SKM-1 (cell line): ENCODE measurements around the gene PMM2.
"Not testable (repeated sequence)": the region's sequence is repeated elsewhere in the genome, so short reads cannot be mapped to it uniquely, and the experiment has no call there.

Experiments
- DNase-seq: peaks from one replicate; lab custom pipeline; 2025; ENCODE audit not compliant: unreplicated experiment; lab: John Stamatoyannopoulos, UW

Gene PMM2

GRCh38 chr16:8866118-8866883 lies 68.7 kb downstream of the PMM2 start:
- no peak for DNase-seq

DNA sequence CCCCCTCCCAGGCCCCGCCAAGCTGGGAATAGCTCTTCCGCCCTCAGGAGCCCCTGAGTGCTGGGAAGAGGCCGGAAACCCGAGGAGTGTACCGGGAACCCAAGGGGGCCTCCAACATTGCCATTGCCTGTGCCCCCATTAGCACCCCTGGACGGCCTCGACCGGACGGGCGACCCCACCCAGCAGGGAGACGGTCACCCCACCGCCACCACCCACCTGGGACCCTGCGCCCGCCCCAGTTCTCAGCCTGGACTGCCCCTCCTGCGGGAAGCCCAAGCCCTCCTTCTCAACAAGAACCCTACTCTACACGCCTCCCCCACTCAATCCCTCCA lies 69.2 kb downstream of the PMM2 start:
- DNase-seq: no peak

- DNase-seq: no peak
Measured at GRCh38 chr16:8867216-8867931, 69.7 kb downstream of the PMM2 start.

GRCh38 chr16:8867932-8868415 lies 70.3 kb downstream of the PMM2 start:
- DNase-seq: no peak

DNA sequence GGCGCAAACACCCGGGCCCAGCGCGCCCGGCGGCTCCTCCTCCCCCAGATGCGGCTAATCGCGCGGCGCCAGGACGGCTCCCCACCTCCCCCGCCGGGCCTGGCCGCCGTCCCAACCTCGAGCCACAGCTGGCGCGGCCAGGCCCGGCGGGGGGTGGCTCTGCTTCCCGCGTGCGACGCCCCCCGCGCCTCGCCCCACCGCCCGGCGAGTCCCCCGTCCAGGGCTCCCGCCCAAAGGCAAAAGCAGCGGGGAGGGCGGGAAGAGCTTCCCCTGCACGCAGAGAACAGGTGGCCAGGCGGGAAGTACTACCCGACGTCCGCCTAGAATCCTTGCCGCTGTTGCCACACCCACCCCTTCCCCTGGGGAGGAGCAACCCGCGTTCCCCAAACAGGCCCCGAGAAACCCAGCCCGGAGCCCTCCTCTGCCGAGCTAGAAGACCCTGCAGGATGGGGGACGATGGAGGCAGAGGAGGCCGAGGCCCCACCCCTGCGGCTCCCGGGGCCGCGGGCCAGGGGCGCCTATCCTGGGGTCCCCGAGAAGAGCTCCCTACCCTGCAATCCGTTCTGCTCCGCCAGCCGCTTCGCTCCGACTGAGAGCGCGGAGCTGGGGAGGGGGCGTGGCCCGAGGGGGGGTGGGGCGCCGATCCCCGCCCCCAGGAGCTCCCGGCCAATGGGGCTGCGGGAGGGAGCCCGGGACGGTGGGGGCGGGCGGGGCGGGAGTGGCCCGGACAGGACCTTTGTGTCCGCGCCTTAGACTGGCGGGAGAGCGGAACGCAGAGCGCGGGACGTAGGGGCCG lies 71.0 kb downstream of the PMM2 start, which contains the start of gene CARHSP1:
Gene CARHSP1, minus strand, starts transcription at position 591 of the 796 bp plus-strand sequence. CDS start 9,678 bp downstream, outside the sequence.
- DNase-seq: peak; percentile 87

DNA sequence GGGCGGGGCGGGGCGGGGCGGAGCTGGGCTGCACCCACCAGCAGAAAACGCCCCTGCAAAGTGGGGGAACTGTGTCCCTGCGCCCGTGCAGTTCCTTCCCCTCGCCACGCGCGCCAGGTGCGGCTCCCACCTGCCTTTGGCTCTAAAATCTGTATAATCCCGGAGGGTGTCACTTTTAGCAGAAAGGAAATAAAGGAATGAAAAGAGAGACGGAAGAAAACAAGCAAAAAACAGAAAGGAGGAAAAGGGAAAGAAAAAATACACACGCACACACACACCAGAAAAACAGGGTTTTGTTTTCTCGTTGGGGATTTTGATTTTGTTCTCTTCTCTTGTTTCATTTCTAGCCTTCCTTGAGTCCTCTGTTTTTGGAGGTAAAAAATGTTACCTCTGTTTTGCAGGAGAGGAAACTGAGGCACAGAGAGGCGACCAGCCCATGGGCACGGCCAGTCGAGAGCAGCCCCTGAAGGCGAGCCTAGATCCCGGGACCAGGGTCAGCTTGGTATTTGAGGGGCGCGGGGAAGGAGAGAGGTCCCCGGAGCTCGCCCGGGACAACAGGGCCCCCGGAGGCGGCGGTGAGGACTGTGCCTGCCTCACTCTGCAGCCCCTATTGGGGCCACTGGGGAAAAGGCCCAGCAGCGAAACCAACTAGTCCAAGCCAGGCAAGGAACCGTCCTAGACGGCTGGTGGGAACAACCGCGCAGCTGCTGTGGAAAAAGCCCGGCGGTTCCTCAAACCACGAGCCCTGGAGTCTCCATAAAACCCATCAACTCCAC lies 71.8 kb downstream of the PMM2 start:
- DNase-seq: no peak

DNA sequence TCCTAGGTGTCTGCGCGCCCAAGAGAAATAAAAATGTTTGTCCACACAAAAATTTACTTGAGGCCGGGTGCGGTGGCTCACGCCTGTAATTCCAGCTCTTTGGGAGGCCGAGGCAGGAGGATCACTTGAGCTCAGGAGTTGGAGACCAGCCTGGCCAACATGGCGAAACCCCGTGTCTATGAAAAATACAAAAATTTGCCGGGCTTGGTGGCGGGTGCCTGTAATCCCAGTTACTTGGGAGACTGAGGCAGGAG lies 72.3 kb downstream of the PMM2 start:
- DNase-seq: not testable (repeated sequence)

GRCh38 chr16:8872071-8872470 lies 74.4 kb downstream of the PMM2 start:
- no peak for DNase-seq

DNA sequence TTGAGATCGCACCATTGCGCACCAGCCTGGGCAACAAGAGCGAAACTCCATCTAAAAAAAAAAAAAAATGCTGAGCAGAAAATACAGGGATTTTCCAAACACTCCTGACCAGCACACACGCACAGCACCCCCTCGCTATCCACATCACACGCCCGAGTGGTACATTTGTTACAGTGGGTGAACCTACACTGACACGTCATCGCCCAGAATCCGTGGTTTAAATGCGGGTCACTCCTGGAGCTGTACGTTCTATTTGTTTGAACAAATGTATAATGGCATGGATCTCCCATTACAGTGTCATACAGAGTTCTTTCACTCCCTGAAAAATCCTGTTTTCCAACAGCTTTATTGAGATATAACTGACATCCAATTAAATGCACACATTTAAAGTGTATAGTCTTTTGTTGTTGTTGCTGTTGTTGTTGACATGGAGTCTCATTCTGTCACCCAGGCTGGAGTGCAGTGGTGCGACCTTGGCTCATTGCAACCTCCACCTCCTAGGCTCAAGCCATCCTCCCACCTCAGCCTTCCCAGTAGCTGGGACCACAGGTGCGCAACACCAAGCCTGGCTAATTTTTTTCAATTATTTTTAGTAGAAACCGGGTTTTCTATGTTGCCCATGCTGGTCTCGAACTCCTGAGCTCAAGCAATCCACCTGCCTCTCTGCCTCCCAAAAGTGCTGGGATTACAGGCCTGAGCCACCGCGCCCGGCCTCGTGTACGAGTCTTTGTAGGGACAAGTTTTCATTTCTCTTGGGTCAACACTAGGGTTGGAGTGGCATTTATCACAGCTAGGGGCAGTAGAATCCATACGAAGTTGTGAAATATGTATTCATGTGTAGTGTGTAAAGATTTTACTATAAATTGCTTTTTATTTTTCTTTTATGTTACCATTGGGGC lies 75.6 kb downstream of the PMM2 start:
- DNase-seq: no peak

DNA sequence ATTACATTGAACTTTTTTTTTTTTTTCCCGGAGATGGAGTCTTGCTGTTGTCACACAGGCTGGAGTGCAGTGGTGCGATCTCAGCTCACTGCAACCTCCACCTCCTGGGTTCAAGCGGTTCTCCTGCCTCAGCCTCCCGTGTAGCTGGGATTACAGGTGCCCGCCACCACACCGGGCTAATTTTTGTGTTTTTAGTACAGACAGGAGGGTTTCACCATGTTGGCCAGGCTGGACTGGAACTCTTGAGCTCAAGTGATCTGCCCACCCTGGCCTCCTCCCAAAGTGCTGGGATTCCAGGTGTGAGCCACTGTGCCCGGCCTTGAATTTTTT lies 76.2 kb downstream of the PMM2 start:
- not testable (repeated sequence) for DNase-seq

- DNase-seq: no peak
Measured at GRCh38 chr16:8874388-8874787, 76.7 kb downstream of the PMM2 start.

- not testable (repeated sequence) for DNase-seq
Measured at GRCh38 chr16:8875317-8875716, 77.7 kb downstream of the PMM2 start.

DNA sequence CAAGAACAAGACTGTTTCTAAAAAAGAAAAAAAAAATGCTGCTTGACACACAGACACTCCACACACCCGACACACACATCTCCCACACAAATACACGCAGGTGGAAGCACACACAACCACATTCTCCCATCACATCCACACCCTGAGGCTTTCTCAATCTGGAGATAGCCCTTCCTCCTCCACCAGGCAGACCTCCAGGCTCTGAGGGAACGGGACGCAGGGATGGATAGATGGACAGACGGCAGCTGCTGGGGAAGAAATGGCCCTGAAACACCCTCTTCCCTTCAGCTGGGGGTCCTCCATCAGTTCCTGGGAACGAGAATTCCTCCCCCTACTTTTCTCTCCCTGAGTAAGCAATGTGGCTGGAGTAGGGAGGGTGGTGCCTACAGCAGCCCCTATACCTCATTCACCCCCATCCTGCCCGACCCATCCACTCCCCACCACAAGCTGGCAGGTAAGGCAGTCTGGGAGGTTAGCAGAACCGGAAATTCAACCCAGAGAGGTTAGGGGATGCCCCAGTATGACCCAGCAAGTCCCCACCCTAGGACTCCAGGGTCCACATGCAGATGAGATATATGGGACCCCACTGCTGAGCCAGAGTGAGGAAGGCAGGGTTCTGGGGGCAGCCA lies 80.4 kb downstream of the PMM2 start:
- no peak for DNase-seq

DNA sequence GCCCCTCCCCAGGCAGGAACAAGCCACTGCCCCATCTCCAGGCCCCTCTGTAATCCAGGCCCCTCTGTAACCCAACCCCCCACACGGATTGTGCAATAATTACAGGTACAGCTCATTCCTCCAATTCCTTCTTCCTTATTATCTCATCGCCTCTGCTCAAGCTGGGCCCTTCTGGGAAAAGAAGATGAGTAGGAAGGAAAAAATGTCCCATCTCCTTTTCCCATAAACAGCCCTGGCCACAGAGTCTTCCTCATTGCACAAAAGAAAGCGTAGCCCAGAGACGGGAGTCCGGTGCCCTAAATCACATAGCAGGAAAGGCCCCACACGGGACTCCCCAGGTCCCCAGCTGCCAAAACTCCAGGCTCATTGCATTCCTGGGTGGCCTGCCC lies 80.9 kb downstream of the PMM2 start:
- DNase-seq: no peak

GRCh38 chr16:8880839-8881510 lies 83.3 kb downstream of the PMM2 start:
- no peak for DNase-seq

DNA sequence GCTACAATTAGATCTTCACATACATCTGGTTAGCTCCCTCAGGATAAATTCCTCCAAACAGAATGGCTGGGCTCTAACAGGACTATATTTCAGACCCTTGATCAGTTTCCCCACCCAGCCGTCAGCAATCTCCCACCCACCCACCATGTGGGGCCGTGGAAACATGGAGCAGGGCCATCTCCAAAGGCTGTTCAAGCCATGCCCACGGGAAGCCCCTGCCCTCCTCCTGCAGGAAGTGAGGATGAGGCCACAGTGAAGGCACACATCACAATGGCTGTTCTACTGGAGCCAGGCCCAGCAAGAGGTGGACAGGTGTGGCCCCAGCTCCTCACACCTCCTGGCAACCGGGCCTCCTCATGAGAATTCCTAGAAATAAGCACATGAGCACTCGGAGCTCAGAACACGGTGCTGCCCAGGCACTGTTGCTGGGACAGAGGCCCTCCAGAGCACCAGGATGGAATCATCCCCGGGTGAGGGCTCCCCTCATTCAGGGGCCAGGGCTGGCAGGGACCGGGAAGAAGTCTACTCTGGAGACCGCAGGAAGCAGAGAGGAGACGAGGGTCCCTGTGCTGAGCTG lies 84.5 kb downstream of the PMM2 start, which contains the start of gene LITAFD:
Gene LITAFD, plus strand, starts transcription at position 311 of the 577 bp plus-strand sequence. CDS start 2,005 bp downstream, outside the sequence.
- no peak for DNase-seq

- no peak for DNase-seq
Measured at GRCh38 chr16:8882725-8883377, 85.2 kb downstream of the PMM2 start.
